Measurements from ENCODE around the gene TIMM22.

Gene TIMM22

GRCh38 chr17:1002771-1003555, 6.0 kb downstream of the TIMM22 start:
- peak; percentile 43 for DNase-seq

GRCh38 chr17:1003633-1003971, 6.7 kb downstream of the TIMM22 start:
- no peak for DNase-seq

DNA sequence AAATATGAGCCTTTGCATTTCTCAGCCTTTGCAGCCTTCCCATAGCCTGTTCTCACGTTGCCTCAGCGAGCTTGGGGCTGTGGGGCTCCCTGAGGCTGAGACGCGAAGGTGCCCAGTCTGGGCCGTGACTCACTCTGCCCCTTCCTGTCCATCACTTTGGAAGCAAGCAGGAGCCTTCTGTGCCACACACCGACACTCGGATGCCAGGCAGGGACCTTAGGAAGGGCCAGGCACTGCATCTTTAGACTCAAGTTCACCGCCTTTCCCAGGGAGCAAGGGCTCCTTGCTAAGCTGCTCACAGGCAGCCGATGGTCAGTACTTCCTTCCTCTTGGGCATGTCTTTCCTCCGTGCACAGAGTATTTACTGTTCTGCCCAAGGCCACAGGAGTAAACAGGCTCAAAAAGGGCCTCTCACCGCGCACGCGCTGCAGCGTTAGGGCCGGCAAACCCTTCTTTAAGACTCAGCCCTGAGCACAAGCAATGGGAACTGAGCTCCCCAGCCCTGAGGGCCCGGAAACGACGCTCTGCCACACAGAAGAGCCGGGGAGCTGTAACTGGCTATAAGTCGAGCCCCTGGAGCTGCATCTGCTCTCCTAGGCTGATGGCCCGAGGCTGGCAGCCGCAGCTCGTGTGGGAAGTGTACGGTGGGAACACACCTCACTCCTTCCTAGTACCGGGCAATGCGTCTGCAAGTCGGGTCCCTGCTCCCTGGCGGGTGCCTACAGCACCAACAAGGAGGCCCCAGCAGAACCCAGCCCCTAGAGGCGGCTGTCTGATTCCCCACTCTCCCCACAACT, 7.2 kb downstream of the TIMM22 start:
- no peak for DNase-seq

DNA sequence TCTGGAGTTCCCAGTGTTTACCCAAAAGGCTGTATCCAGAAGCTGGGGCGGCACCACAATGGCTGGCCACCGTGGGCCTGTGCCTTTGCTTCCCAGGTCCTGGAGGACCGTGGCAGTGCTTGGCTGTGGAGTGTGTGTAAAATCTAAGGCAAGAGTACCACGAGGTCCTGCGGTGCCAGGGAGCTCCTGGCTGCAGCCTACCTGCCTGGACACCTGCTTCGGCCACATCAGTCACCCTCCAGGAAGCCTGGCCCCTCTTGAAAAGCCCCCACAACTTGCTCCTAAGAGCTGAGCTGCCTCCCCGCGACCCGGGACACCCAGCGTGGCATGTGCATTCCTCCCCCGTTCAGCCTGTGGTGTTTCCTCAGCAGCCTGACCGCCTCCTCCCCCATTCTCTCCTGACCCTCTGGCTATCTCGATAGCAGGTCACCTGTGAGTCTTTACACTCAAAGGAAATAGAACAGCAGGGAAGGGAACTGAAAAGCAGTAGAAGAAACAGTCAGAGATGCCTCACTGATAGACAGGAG, 7.9 kb downstream of the TIMM22 start:
- DNase-seq = no peak

DNA sequence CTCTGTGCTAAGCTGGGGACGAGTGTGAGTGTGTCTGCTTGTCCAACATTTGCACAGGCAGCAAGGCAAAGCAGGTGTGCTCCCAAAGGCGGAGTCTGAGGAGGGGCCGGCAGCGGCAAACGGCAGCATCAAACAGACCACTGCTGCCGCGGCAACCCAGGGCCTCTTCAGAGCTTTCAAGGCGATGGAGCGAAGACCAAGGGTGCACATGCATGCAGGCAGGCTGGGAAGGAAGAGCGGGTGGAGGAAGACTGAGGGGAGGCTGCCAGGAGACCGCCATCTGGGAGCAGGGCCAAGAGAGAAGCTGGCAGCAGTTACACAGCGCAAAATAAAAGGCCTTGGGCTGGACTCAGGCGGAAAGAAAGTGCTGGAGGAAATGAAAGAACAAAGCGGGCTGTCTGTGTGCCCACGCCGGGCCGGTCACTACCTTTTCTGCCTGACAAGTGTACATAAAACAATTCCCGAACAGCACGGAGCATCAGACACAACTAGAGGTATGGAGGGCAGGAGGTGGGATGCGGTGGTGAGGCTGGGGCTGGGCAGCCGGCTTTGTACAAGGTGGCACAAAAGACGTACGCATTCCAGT, 8.5 kb downstream of the TIMM22 start:
- DNase-seq = peak; percentile 59

GRCh38 chr17:1006054-1006453, 9.1 kb downstream of the TIMM22 start:
- peak; percentile 7 for DNase-seq

- DNase-seq = no peak
Observed at GRCh38 chr17:1007310-1008007, 10.5 kb downstream of the TIMM22 start.

DNA sequence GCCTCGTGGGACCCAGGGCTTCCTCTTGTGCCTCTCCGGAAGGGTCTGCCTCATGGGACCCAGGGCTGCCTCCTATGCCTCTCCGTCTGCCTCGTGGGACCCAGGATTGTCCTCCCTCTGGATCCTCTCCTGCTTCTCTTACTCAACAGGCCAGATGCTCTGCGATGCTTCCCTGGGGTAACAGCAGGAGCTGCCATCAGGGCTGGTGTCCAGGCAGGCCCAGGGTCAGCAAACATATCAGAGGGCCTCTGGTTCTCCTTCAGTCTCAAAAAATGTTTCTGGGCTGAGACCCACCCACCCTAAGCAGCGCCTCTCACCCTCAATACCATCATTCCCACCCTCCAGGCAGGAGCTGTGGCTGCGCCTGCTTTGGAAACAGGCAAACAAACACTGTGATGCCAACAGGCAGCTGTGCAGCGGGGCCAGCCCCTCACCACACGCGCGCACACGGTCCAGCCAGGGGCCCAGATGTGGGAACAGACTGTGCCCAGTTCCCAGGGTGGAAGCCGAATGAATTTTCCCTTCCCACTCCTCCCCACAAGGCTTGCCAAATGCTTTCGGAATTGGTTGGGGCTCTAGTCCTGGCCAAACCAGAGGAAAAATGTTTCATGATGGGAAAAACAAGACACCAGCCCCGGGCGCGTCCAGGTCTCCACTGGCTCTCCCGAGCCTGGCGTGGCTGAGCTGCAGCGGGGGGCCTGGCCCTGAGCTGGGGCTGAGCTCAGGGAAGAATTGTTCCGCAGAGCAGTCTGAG, 11.3 kb downstream of the TIMM22 start:
- no peak for DNase-seq

DNA sequence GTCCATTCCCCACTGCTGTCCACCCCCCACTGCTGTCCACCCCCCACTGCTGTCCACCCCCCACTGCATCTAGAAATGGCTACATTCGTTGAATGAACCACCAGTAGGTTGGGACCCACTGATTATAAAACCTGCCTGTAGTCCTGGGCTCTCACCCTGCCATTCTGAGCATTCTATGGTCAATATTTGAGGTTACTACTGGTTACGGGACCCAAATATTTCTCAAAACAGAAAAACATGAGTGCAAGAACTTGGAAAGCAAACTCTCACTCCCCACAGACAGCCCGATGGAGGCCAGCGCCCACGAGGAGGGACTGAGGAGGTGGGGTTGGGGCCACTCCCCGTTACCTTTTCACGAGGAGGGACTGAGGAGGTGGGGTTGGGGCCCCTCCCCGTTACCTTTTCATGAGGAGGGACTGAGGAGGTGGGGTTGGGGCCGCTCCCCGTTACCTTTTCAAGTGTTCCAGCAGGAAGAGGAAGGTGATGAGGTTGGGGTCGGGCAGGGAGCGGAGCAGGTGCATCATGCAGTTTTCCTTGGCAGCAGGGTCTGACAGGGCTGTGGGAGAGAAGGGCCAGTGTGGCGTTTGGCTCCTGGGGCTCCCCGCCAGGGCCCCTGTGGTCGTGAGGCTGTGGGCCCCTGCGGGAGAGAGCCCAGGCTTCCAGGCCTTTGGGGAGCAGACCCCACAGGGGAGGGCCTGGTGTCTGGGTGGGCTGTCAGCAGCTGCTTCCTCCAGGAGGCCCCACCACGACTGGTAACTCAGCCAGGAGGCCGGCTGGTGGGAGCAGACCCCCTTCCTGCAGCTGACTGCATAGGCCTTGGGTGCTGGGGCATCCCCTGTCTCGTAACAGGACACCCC, 12.5 kb downstream of the TIMM22 start:
- no peak for DNase-seq

DNA sequence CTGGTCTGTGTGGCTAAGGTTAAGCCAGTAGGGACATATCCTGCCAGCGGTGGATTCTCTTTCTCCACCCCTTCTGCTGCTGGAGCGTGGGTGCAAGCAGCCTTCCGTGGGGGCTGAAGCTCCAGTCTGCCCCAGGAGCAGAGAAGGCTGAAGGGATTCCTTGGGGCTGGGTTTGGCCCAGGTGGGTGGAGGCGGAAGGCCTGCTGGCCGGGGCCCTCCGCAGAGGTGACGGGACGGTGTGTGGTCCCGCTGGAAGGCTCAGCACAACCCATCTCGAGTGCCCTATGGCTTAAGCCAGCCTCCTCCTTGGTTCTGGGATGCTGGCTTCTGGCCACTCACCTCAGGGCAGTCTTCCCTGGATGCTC, 13.1 kb downstream of the TIMM22 start:
- DNase-seq = no peak

DNA sequence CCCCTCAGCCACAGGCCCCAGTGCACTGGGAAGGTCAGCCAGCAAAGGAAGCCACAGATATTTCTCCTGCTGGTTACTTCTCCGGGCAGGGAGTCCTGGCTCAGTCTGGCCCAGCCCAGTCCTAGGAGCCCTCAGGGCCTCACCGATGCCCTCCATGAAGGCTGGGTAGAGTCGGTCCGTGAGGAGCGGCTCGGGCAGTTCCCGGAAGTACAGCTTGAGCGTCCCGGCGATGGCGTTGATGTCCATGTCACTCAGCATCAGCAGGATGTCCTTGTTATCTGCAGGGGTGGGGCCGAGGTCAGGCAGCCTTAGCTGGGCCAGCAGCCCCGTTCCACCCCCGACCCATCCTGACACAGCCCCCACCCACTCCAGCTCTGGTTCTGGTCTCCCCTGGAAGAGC, 13.7 kb downstream of the TIMM22 start:
- DNase-seq = no peak

DNA sequence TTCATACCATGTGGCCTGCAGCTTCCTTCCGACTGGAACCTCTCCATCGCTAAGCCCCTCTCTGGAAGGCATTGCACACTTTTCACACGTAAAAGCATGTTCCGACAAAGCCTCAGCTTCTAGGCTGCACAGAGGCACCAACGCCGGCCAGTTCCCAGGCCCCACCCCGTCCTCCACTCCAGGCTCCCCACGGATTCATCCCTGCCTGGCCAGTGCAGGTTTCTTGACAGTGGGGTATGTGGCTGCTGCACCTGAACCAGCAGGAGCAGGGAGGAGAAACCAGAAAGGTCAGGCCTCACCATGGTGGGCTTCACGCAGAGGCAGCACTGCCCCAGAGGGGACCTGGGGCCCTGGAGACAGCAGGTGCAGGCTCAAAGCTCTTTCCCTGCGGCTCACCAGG, 14.2 kb downstream of the TIMM22 start:
- DNase-seq = no peak

DNA sequence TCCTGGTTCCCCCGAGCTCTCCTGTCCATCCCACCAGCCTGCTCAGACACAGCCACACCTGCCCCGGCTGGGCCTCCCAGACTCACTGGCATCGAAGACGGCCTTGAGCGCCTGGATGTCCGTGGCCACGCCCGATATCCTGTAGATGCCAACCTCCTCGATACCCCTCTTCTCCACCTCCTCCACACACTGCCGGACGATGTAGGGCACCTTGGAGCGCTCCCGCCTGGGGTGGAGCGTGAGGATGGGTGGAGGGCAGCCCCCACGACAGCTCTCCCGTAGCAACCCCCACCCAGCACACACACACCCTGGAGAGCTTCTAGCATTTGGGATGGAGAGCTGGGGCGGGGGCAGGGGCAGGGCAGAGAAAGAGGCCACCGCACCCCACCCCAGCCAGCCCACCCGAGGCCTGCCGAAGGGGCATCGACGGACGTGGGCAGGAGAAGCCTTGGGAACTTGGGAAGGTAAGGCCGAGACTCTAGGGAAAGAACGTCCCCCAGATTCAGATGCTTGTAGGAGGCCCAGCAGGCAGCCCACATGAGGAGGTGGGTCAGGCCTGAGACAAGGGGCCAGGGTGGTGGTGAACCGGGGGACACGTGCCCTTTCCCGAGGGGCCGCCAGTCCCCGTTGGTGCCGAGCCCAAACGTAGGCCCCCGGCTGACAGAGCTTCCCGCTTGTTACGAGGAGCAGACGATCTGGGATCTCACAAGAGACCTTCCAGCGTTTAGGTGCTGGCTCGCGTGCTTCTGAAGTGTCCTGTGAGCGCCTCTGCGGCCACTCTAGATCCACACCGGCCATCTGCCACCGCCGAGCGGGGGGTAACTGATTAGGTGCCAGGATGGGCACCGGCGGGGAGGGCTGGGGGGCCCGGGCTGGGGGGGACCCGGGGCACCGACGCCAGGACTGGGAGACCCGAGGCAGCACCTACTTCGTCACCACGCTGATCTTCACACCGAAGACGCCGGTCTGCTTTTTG, 15.1 kb downstream of the TIMM22 start:
- DNase-seq = no peak

DNA sequence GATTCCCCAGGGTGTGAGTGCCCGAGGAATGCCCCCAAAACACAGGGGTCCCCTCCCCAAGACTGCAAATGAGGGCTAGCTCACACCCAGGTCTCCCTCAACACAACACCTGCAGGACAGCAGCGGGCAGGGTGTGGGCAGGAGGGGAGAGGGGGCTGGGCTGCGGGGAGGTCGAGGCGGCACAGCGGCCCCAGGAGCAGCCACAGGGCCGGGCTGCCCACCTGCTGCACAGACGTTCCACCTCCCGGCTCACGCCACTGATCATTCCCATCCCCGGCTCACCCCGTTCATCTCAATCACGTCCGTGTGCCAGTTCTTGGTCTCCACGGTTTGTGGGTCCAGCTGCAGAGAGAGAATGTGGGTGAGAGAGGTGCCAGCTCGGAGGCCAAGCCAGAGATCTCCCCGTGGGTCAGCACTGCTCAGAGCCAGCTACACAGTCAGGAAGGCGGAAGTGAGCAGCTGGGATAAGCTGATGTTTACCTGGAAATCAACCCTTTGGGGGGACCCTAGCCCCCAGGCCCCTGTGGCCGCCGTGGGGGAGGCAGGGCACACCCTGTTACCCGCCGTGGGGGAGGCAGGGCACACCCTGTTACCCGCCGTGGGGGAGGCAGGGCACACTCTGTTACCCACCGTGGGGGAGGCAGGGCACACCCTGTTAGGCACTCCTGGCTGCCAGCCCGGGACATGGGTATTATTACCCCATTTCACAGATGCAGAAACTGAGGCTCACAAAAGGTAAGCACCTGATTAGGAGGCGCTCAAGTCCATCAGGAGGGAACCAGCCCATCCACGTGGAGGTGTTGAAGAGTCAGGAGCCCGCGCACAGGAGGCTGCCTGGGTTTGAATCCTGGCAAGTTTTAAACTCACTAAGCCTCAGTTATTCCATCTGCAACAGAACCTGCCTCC, 16.1 kb downstream of the TIMM22 start:
- DNase-seq = no peak

DNA sequence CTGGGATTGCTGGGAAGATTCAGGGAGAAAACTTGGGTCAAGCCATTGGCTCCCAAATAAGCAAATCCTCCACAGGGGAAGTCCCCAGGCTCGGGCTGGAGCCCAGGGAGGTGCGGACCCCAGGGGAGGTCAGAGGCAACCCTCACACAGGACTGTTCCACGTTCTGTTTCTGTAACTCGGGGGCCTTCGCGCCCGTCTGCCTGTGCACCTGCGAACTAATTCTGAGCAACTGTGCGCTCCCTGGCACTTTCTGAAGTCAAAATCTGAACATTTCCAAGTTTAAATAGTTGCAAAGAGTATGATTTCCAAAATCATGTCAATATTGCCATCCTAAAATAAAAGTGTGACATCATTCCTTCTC, 16.8 kb downstream of the TIMM22 start:
- DNase-seq = no peak

- no peak for DNase-seq
Observed at GRCh38 chr17:1018547-1018946, 21.6 kb downstream of the TIMM22 start.

DNA sequence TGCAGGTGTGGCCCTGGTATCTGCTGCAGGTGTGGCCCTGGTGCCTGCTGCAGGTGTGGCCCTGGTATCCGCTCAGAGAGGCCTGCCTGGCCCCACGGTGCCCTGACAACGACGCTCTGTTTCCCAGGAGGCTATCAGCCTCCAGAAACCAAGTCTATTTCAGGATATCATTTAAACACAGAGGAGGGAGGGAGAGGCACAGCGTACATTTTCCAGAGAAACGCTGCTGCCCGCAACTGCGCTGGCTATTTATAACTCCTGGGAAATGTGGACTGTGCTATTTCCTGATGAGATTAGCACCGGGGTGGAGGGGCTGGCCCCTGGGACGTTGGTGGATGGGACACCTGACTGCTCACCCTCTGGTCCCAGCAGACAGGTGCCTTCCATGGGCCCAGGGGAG, 22.5 kb downstream of the TIMM22 start:
- DNase-seq = no peak

- DNase-seq = no peak
Observed at GRCh38 chr17:1021147-1021546, 24.2 kb downstream of the TIMM22 start.

Measured in NCI-H69 (cell line).